ENCODE measurements around the gene MYL11.

The MYL11 gene

DNA sequence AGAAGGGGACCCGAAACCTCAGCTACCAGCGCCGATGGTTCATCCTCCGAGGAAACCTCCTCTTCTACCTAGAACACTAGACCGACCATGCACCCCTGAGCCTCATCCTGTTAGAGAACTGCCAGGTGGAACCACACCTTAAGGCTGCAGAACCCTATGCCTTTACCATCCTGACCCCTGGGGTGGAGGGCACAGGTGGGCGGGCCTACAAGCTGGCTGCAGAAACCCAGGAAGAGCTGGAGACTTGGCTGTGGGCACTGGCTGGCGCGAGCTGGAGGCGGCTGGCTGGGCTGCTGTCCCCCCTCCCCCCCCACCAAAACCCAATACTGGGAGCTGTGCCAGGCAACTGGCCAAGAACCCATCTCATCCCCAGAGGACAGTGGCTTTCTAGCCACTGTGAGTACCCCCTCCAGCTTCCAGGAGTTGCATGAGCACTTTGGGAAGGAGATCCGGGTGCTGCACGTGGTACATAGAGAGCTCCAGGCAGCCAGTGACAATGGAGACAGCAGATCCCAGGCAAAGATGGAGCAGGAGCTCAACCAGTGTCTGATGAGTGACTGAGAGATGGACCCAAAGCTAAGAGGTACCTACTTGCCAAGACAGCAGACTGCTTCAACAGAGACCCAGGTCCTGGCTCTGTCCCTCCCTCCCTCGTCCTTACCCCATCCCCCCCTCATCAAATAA is 18.1 kb upstream of the MYL11 start:
- TF ChIP-seq, protein P1, sequence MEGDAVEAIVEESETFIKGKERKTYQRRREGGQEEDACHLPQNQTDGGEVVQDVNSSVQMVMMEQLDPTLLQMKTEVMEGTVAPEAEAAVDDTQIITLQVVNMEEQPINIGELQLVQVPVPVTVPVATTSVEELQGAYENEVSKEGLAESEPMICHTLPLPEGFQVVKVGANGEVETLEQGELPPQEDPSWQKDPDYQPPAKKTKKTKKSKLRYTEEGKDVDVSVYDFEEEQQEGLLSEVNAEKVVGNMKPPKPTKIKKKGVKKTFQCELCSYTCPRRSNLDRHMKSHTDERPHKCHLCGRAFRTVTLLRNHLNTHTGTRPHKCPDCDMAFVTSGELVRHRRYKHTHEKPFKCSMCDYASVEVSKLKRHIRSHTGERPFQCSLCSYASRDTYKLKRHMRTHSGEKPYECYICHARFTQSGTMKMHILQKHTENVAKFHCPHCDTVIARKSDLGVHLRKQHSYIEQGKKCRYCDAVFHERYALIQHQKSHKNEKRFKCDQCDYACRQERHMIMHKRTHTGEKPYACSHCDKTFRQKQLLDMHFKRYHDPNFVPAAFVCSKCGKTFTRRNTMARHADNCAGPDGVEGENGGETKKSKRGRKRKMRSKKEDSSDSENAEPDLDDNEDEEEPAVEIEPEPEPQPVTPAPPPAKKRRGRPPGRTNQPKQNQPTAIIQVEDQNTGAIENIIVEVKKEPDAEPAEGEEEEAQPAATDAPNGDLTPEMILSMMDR (IDR thresholded peaks at IDR 0.05), result no peak
- peak overlapping the region; percentile 73 to 94 for H3K4me3 ChIP-seq (ENCODE audit: low read depth in 1 of 2, low read length in 1 of 2)
- H3K27me3 ChIP-seq, result no peaks in the 10 kb centered on the region
- H3K4me1 ChIP-seq (ENCODE audit: control insufficient read depth in 1 of 2, insufficient read depth in 1 of 2, low read depth in 1 of 2, low read length in 1 of 2), result peaks cover 25 to 29% of the 10 kb centered on the region in 2 experiments
- peaks cover 72% of the 10 kb centered on the region for H3K36me3 ChIP-seq
- peak overlapping the region; percentile 98 for H3K27ac ChIP-seq
- no peaks in the 10 kb centered on the region for H3K9me3 ChIP-seq

DNA sequence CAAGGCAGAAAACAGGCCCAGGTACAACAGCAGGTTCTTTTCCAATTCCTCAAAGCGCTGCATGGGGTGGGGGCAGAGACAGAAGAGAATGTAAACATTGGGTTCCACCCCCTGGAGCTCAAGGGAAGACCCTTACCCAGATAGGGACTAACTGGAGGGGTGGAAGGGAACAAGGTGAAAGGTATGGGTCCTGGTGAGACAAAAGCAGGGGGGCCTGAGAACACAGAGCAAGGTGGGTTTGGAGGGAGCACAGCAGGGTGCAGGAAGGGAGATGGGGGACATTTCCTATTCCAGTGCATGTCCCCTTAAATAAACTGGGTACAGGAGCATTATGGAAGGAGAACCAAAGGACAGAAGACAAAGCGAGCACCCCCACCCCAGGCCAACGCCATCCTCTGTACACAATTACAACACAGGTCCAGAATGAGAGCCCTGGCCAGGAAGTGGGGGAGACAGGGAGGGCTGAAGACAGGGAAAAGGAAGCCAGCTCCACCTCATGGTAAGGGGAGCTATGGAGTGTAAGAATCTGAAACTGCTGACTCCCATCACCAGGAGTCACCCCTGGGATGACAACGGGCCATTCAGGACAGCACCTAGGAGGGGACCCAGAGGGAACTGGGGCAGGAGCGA is 17.4 kb upstream of the MYL11 start:
- Histone ChIP-seq H3K4me1 (ENCODE audit: control insufficient read depth in 1 of 2, insufficient read depth in 1 of 2, low read depth in 1 of 2, low read length in 1 of 2) (peaks cover 25 to 29% of the 10 kb centered on the region in 2 experiments), H3K36me3 (peaks cover 72% of the 10 kb centered on the region), H3K27ac (peak overlapping the region; percentile 98), H3K27me3 (no peaks in the 10 kb centered on the region), H3K9me3 (no peaks in the 10 kb centered on the region), H3K4me3 (ENCODE audit: low read depth in 1 of 2, low read length in 1 of 2) (no peak overlapping the region)
- TF ChIP-seq, protein P1 (IDR thresholded peaks at IDR 0.05), result no peak

- H3K27me3 ChIP-seq, result no peaks in the 10 kb centered on the region
- H3K9me3 ChIP-seq, result no peaks in the 10 kb centered on the region
- H3K4me3 ChIP-seq (ENCODE audit: low read depth in 1 of 2, low read length in 1 of 2), result no peak overlapping the region
- peak overlapping the region; percentile 98 for H3K27ac ChIP-seq
- H3K4me1 ChIP-seq (ENCODE audit: control insufficient read depth in 1 of 2, insufficient read depth in 1 of 2, low read depth in 1 of 2, low read length in 1 of 2), result peaks cover 25 to 29% of the 10 kb centered on the region in 2 experiments
- TF ChIP-seq, protein P1 (IDR thresholded peaks at IDR 0.05), result no peak
- peaks cover 72% of the 10 kb centered on the region for H3K36me3 ChIP-seq
These were observed 16.7 kb upstream of the MYL11 start for GRCh38 chr16:30357715-30358576.

DNA sequence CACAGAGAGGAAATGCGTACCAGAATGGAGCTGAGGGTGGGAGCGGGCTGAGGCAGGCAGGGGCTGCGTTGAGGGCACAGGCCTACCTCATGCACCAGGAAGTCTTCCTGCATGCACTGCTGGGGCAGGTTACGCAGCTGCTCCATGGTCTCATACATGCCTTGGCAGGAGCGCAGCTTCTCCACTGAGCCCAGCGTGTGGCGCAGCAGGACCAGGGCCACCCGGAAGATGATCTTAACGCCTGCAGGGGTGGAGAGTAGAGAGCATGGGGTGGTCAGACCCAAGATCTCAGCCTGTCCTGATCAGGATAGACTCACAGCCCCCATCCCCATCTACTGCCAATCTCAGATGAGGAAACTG is 16.0 kb upstream of the MYL11 start:
- Histone ChIP-seq H3K4me1 (ENCODE audit: control insufficient read depth in 1 of 2, insufficient read depth in 1 of 2, low read depth in 1 of 2, low read length in 1 of 2) (peaks cover 25 to 29% of the 10 kb centered on the region in 2 experiments), H3K27me3 (no peaks in the 10 kb centered on the region), H3K4me3 (ENCODE audit: low read depth in 1 of 2, low read length in 1 of 2) (no peak overlapping the region), H3K27ac (peak overlapping the region; percentile 98), H3K36me3 (peaks cover 72% of the 10 kb centered on the region), H3K9me3 (no peaks in the 10 kb centered on the region)
- TF ChIP-seq, protein P1 (IDR thresholded peaks at IDR 0.05), result no peak

DNA sequence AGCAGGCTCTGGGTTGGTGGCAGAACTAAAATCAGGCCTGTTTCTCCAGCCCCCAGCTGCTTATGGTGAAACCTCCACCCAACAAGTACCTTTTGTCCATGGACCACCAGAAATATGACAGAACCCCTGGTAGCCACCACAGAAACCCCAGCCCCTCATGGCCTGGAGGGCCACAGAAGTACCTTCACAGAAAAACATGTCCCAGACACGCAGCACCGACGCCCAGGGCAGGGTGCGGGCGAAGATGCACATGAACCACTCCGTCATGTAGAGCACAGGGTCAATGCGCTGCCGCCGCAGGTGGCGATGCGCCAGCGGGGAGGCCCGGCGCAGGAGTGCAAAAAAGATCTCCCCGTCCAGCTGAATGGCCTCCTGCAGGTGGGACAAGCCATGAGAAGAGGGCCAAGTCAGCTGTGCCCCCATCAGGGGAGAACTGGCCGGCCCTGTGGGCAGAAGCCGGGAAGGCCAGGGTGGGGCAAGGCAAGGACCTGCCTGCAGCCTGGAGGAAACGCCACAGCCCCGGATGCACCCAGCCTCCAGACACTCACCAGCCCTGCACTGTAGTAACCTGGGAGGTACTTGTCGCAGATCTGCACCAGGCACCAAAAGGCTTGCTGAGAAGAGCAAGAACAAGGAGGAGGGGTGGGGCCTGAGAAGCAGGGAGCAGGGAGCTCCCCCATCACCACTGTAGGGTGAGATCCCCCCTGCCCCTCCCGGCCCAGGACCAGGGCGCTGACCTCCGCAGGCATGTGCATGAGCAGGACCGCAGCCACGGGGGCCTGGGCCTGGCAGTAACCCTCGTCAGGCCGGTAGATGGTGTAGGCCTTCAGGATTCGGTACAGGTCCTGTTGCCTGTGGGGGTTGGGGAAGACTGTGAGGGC is 15.4 kb upstream of the MYL11 start:
- Histone ChIP-seq H3K4me3 (ENCODE audit: low read depth in 1 of 2, low read length in 1 of 2) (no peak overlapping the region), H3K27me3 (no peaks in the 10 kb centered on the region), H3K4me1 (ENCODE audit: control insufficient read depth in 1 of 2, insufficient read depth in 1 of 2, low read depth in 1 of 2, low read length in 1 of 2) (peaks cover 19 to 24% of the 10 kb centered on the region in 2 experiments), H3K9me3 (no peaks in the 10 kb centered on the region), H3K27ac (no peak overlapping the region), H3K36me3 (peaks cover 75% of the 10 kb centered on the region)
- TF ChIP-seq, protein P1 (IDR thresholded peaks at IDR 0.05), result no peak
